NCI-H1694 treated with DMSO at 0.1 percent for 48 hours (cell line): ENCODE data around the gene SUCO.

Source experiments
- DNase-seq: peaks from one replicate; lab custom pipeline; 2025; lab: John Stamatoyannopoulos, UW

SUCO gene

DNA sequence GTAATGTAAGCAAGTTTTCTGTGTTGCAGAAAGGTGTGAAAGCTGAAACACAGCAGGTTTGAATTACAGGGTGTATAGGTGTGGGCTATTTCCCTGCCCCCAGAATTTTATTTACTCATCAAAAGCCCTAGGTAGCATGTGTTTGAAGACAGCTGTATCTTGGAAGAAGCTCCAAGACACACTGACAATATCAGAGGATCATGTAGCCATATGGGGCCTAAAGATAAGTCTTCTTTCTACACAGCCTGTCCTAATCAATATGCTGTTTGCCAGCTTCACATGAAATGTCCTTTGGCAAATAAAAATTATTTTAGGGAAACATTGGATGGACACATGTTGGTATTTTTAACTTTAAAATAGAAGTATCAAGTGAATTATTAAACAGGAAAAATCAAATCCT is 17.5 kb upstream of the SUCO start:
- DNase-seq, result no peak

GRCh38 chr1:172515927-172516326 is 17.0 kb upstream of the SUCO start:
- no peak for DNase-seq

DNA sequence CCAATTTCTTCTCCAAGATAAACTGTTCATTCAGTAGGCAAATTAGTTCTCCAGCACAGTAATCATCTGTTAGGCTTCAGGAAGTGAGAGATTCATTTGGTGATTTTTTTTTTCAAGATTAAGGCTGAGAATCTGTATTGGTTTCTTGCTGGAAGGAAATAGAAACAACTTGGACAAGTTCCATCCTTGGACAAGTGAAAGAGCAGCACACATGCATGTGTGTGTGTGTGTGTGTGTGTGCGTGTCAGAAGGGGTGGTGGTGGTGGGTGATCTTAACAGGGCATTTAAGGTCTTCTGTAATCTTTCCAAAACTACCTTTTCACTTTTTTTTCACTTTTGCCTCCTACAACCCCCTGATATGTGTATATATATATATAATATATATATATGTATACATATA is 15.9 kb upstream of the SUCO start:
- DNase-seq, result no peak

DNA sequence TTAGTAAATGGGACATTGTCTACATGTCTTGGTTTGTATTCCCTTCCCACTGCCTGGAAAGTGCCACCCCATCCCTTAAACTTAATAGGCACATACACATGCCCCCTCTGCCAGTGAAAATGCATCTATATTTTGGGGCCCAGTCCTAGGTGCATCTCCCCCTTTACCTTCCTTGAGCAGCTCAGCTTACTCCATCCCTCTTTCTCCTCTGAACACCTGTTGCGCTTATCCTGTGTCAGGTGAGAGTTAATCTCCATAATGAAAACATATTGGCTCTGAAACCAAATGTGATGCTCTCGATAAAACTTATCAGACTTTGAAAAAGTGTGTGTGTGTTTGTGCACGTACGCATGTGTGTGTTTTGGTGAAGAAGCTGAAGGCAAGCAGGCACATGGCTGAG is 15.4 kb upstream of the SUCO start:
- DNase-seq, result no peak

DNA sequence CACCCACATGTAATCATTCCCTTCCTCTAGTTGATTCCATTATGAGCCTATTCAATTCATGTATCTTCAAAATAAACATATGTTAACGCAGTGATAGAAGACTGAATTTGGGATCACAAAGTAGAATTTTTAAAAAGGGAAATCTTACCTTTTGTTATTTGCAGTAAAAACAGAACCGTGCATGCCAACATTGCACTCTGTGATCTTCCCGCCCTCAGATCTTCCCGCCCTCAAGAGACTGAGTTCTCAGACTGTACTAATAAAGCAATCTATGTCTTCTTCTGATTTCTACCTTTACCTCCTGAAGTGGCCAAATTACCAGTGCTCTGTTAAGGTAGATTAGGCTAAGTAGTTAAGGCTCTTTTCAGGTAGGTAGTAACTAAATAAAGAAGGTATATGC is 3.6 kb upstream of the SUCO start:
- no peak for DNase-seq

- no peak for DNase-seq
These were observed 3.0 kb upstream of the SUCO start for GRCh38 chr1:172530000-172530399.

- DNase-seq, result no peak
These were observed 1.4 kb upstream of the SUCO start for GRCh38 chr1:172531412-172532182.

GRCh38 chr1:172532183-172532699 is 709 bp upstream of the SUCO start:
- DNase-seq, result peak; percentile 98

- DNase-seq, result no peak
These were observed 682 bp downstream of the SUCO start for GRCh38 chr1:172533513-172534151.

GRCh38 chr1:172536256-172536655 is 3.3 kb downstream of the SUCO start:
- no peak for DNase-seq

DNA sequence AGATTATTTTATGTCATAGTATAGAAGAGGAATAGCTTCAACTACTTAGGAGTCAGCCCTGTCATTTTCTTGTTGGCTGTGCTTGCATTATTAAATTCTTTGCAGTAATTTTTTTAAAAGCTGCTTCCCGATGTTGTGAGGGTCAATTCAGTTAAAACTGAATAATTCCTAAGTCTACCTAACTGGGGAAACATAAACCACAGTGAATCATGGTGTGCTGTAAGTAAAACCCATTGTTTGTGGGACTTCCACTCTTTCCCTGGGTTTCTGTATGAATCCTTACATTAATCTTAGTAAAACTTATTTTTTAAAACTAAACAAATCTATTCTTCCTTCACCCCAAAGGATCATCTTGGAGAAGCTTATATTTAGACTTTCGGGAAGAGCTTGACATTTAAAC is 4.4 kb downstream of the SUCO start:
- no peak for DNase-seq

- no peak for DNase-seq
These were observed 5.0 kb downstream of the SUCO start for GRCh38 chr1:172537827-172538391.

- DNase-seq, result no peak
These were observed 7.7 kb downstream of the SUCO start for GRCh38 chr1:172540635-172541034.

GRCh38 chr1:172544481-172545104 is 11.6 kb downstream of the SUCO start:
- no peak for DNase-seq

DNA sequence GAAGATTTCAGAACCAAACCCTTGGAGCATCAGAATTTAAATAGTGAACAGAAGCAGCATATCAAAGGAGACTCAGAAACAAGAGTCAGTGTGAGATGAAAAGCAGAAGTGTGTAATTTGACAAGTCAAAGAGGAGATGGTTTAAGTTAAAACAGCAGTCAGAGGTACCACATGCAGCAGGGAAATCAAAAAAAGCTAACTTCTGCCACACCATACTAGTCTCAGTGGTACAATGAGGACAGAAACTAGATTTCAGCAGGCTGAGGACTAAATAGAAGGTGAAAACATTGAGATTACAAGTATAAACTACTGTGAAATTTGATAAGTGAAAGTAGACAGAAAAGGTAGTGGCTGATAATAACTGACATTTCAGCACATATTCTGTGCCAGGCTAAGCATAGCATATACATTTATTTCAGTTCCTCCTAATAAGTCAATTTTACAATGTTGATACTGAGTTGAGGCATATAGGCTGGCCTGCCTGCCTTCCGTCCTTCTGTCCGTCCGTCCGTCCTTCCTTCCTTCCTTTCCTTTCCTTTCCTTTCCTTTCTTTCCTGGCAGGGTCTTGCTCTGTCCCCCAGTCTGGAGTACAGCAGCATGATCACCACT is 12.6 kb downstream of the SUCO start:
- DNase-seq, result no peak

DNA sequence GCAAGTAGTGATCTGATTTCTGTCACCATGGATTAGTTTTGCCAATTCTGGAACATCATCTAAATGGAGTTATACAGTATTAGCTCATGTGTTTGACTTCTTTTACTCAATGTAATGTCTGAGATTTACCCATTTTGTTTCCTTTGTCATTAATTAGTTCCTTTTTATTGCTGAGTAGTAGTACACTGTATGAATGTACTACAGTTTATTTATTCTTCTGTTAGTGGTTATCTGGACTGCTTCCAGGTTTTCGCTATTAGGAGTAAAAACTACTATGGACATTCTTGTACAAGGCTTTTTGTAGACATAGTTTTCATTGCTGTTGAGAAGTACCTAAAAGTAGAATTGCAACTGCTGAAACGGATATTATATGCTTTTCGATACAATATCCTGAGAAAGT is 14.1 kb downstream of the SUCO start:
- DNase-seq, result no peak

DNA sequence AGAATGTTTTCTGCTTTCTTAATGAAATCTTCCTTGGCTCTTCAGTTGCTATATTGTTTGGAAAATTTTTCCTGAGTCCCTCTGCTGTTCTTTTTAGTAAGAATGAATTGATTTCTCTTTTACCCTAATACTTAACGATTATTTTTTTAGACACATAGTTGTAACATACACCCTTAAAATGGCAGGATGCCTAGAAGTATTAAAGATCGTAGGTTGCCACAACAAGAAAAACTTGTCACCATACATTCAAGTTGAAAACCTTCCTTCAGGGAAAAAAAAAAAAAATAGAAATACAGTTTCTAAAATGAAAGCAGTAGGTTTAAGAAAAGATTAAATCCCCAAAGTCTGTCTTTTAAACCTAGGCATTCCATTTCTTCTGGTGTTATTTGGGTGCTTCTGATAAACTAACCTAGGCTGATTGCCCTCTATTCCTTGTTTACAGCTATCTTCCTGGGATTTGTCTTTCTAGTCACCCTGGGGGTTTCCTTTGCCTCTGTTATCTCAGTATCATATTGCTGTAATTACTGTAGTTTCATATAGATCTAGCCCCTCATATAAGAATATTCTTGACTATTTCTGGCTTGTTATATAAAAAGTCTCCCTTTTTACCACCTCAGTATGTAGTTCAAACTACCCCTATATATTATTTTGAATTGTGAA is 16.8 kb downstream of the SUCO start:
- DNase-seq, result no peak

GRCh38 chr1:172551279-172551678 is 18.3 kb downstream of the SUCO start:
- no peak for DNase-seq

GRCh38 chr1:172554915-172555314 is 22.0 kb downstream of the SUCO start:
- DNase-seq, result no peak

DNA sequence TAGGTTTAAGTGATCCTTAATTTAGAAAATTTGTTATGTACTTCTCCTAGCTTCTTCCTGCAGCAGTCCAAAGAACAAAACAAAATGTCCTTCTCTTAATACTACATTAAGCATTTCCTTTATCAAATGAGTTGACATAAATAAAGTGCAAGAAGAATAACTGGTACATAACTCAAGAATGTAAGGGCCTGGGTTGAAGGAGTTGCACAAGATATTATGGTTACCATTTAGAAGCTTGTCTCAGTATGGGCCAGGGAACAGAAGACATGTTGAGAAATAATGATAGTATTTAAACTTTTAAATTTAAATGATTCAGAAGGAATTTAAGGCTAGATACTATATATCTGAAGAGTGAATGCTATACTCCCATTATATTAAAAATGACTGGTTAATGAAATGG is 23.5 kb downstream of the SUCO start:
- DNase-seq, result no peak

DNA sequence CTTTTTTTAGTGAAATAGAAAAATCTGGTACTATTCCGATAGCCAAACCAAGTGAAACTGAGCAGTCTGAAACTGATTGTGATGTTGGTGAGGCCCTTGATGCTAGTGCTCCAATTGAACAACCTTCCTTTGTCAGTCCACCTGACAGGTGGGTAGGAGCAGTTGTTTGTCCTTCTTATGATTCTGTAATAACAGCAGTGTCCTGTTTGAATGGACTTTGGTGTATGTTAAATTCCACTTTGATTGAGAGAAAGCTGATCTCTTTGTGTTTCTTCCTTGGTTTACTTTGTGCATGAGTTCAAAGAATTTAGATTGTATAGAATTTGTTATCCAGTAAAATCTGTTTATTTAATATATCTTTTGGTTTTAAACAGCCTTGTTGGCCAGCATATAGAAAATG is 24.3 kb downstream of the SUCO start:
- DNase-seq, result no peak
